ENCODE measurements around the gene TMEM244. TPM values are rescaled to one million over a fixed set of nuclear protein-coding genes. Genes with fewer than 3 reads are reported as not detected.

Gene TMEM244
- total RNA-seq, 4 donors from 2014 or later: not detected

- TF ChIP-seq CTCF (IDR thresholded peaks at IDR 0.05; ENCODE audit: low read depth): no peak
Observed at GRCh38 chr6:129812145-129812777, 48.9 kb downstream of the TMEM244 start.

GRCh38 chr6:129801909-129802308 lies 59.2 kb downstream of the TMEM244 start:
- no peak for TF ChIP-seq CTCF (IDR thresholded peaks at IDR 0.05; ENCODE audit: low read depth)

- no peak for TF ChIP-seq CTCF (IDR thresholded peaks at IDR 0.05; ENCODE audit: low read depth)
Observed at GRCh38 chr6:129795261-129795660, 65.9 kb downstream of the TMEM244 start.

- TF ChIP-seq CTCF (IDR thresholded peaks at IDR 0.05; ENCODE audit: low read depth): no peak
Observed at GRCh38 chr6:129793447-129793846, 67.7 kb downstream of the TMEM244 start.

GRCh38 chr6:129792049-129792448 lies 69.1 kb downstream of the TMEM244 start:
- no peak for TF ChIP-seq CTCF (IDR thresholded peaks at IDR 0.05; ENCODE audit: low read depth)

GRCh38 chr6:129790785-129791184 lies 70.3 kb downstream of the TMEM244 start:
- no peak for TF ChIP-seq CTCF (IDR thresholded peaks at IDR 0.05; ENCODE audit: low read depth)

GRCh38 chr6:129789974-129790373 lies 71.1 kb downstream of the TMEM244 start:
- no peak for TF ChIP-seq CTCF (IDR thresholded peaks at IDR 0.05; ENCODE audit: low read depth)

All from subcutaneous adipose tissue (tissue), 4 donors.